Loucy (cell line): Measurements from ENCODE around the gene PRTG.

Source experiments
- H2AFZ ChIP-seq: fragments of 200-600 bp; sonication (generic); 2 replicates; pipeline ENCODE4 v1.6.0; 2016; ENCODE audit warnings: antibody characterized with exemption, mild to moderate bottlenecking, low read length, moderate library complexity
- H3F3A ChIP-seq: fragments of 200-600 bp; 2 replicates; pipeline ENCODE4 v1.6.0; 2016; ENCODE audit warnings: antibody characterized with exemption, low read depth, mild to moderate bottlenecking
- H3K27me3 ChIP-seq: fragments of 200-600 bp; sonication (generic); 2 replicates; pipeline ENCODE4 v1.6.1; 2014; ENCODE audit warnings: low read length, mild to moderate bottlenecking; ENCODE audit not compliant: insufficient read depth, poor library complexity, severe bottlenecking
- H3K36me3 ChIP-seq: fragments of 200-600 bp; sonication (generic); 2 replicates; pipeline ENCODE4 v1.6.1; 2016; ENCODE audit warnings: low read length; ENCODE audit not compliant: insufficient read depth
- H3K4me1 ChIP-seq: fragments of 200-600 bp; sonication (generic); 2 replicates; pipeline ENCODE4 v1.5.1; 2014; ENCODE audit warnings: low read length, mild to moderate bottlenecking; ENCODE audit not compliant: insufficient read depth, poor library complexity, severe bottlenecking
- H3K4me2 ChIP-seq: fragments of 200-600 bp; sonication (generic); 2 replicates; pipeline ENCODE4 v1.6.0; 2014; ENCODE audit warnings: antibody characterized with exemption, low read length, low read depth, mild to moderate bottlenecking; ENCODE audit not compliant: poor library complexity, severe bottlenecking
- H3K4me3 ChIP-seq: fragments of 200-600 bp; sonication (generic); 2 replicates; pipeline ENCODE4 v1.5.1; 2014; ENCODE audit warnings: low read length, mild to moderate bottlenecking, mixed read lengths; ENCODE audit not compliant: poor library complexity, severe bottlenecking
- H3K79me2 ChIP-seq: fragments of 200-600 bp; sonication (generic); 2 replicates; pipeline ENCODE4 v1.6.1; 2014; ENCODE audit warnings: low read length; ENCODE audit not compliant: insufficient read depth
- H3K9ac ChIP-seq: fragments of 200-600 bp; sonication (generic); 2 replicates; pipeline ENCODE4 v1.6.0; 2014; ENCODE audit warnings: mild to moderate bottlenecking, low read depth, low read length, moderate library complexity; ENCODE audit not compliant: poor library complexity, severe bottlenecking
- H3K9me2 ChIP-seq: fragments of 200-600 bp; sonication (generic); replicated peaks from 2 replicates; pipeline ENCODE4 v1.6.1; 2016; ENCODE audit warnings: low read depth, low read length, mixed read lengths
- H3K9me3 ChIP-seq: fragments of 200-600 bp; sonication (generic); 2 replicates; pipeline ENCODE4 v1.6.1; 2014; ENCODE audit warnings: mild to moderate bottlenecking, antibody characterized with exemption, low read length, low read depth; ENCODE audit not compliant: insufficient read depth
- H4K20me1 ChIP-seq: fragments of 200-600 bp; sonication (generic); 2 replicates; pipeline ENCODE4 v1.6.0; 2014; ENCODE audit warnings: antibody characterized with exemption, low read length, mild to moderate bottlenecking; ENCODE audit not compliant: insufficient read depth, poor library complexity, severe bottlenecking
- EZH2phosphoT487 ChIP-seq: fragments of 200-600 bp; IDR thresholded peaks from 2 replicates; pipeline ENCODE4 v1.6.1; 2018; ENCODE audit warnings: antibody characterized with exemption, mild to moderate bottlenecking, moderate library complexity, borderline replicate concordance
- TF ChIP-seq, protein P1 (sequence below): fragments of 200-600 bp; sonication (generic); conservative IDR thresholded peaks from 2 replicates; pipeline ENCODE4 v1.5.1; 2014; ENCODE audit warnings: mild to moderate bottlenecking, antibody characterized with exemption, low read length

PRTG gene

DNA sequence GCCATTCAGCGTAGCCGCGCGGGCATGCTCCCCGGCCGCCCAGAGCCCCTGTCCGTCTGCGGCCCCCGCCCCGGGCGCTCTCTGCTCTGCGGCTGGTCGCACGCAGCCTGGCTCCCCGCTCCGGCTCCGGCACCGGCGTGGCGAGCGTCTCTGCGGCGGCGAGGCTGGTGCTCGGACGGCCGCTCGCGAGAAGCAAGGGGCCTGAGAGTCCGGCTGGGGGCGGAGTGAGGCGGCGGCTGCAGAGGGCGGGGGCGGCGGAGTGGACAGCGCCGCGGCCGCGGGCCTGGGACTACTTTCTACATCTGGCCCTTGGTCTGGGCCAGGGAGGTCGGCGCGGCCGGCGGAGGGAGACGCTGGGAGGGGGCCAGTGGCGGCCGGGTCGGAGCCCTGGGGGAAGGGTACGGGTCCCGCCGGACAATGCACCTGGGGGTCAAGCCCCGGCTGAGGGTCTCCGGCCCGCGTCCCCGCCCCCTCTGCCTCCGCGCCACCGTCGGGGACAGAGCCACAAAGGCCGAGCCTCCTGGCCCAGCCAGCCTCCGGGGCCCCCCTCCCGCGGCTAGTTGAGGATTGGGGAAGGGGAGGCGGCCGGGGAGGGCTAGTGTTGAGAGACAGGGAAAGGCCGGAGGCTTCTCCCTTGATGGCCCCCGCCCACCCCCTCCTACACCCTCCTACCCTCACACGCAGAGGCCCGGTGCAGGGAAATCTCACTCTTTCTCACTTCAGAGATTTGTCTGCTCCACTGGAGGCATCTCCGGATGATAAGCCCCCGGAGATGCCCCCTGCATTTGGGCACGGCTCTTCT, at the start of gene PRTG:
Gene PRTG (minus strand): TSS at position 226 of the 802 bp plus-strand sequence. CDS start 221 bp downstream, at position 5.
- Histone ChIP-seq H3K79me2 (no peaks in the 10 kb centered on the region), H3K9ac (peak within 1 kb of the TSS; percentile 43), H3F3A (no peaks in the 10 kb centered on the region), H3K9me3 (no peaks in the 10 kb centered on the region), H4K20me1 (no peaks in the 10 kb centered on the region), H2AFZ (peak within 1 kb of the TSS; percentile 86), H3K4me1 (peaks cover 6% of the 10 kb centered on the region), H3K4me2 (peak within 1 kb of the TSS; percentile 83), H3K27me3 (peaks cover 12% of the 10 kb centered on the region), H3K4me3 (peak within 1 kb of the TSS; percentile 70), H3K36me3 (no peaks in the 10 kb centered on the region), H3K9me2 (no peaks in the 10 kb centered on the region)
- no peak for TF ChIP-seq EZH2phosphoT487
- TF ChIP-seq, protein P1, sequence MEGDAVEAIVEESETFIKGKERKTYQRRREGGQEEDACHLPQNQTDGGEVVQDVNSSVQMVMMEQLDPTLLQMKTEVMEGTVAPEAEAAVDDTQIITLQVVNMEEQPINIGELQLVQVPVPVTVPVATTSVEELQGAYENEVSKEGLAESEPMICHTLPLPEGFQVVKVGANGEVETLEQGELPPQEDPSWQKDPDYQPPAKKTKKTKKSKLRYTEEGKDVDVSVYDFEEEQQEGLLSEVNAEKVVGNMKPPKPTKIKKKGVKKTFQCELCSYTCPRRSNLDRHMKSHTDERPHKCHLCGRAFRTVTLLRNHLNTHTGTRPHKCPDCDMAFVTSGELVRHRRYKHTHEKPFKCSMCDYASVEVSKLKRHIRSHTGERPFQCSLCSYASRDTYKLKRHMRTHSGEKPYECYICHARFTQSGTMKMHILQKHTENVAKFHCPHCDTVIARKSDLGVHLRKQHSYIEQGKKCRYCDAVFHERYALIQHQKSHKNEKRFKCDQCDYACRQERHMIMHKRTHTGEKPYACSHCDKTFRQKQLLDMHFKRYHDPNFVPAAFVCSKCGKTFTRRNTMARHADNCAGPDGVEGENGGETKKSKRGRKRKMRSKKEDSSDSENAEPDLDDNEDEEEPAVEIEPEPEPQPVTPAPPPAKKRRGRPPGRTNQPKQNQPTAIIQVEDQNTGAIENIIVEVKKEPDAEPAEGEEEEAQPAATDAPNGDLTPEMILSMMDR, result no peak

DNA sequence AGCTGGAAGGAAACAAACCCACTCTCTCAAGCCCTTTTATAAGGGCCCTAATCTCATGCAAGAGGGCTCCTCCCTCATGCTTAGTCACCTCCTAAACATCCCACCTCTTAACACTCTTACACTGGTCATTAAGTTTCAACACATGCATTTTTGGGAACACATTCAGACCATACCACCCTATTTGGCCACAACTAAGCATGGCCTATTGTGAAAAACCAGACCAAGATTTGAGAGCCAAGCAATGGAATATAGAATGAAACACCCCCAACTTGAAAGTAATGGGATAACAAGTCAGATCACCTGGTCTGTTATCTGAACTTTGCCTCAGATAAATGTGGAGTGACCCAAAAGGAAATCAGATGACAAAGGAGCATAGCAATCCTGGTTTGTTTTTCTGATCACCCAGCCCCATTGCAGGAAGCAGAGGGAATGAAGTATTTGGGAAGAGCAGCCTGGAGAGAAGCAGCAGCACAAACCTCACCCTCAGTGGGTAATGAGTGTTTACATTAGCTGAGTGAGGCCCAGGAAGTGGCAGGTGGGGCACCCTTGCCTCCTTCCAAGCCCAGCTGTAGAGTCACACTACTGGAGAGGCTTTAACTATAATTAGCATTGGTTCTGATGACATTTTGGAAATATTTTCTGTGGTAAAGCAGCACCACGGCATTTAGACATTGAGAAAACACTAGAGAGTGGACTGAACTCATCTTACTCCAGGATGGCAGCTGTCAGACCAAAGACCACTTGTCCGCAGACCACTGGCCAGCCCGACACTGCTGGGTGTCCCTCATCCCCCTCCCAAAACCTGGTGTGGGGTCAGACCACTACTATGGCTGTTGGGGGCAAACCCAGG, 48.8 kb upstream of the PRTG start:
- H4K20me1 ChIP-seq, result no peaks in the 10 kb centered on the region
- H3F3A ChIP-seq, result no peaks in the 10 kb centered on the region
- H3K4me2 ChIP-seq, result no peak overlapping the region
- H3K79me2 ChIP-seq, result no peaks in the 10 kb centered on the region
- H3K4me3 ChIP-seq, result no peak overlapping the region
- peaks cover 3% of the 10 kb centered on the region; the same call in 1 of the 2 replicates for H3K9me3 ChIP-seq
- no peaks in the 10 kb centered on the region for H3K27me3 ChIP-seq
- no peaks in the 10 kb centered on the region for H3K4me1 ChIP-seq
- TF ChIP-seq EZH2phosphoT487, result no peak
- TF ChIP-seq, protein P1, result no peak
- no peak overlapping the region for H3K9ac ChIP-seq
- no peaks in the 10 kb centered on the region for H3K9me2 ChIP-seq
- no peak overlapping the region for H2AFZ ChIP-seq
- no peaks in the 10 kb centered on the region for H3K36me3 ChIP-seq

- H3K79me2 ChIP-seq, result no peaks in the 10 kb centered on the region
- H3K9me2 ChIP-seq, result no peaks in the 10 kb centered on the region
- no peak overlapping the region for H2AFZ ChIP-seq
- H3K9me3 ChIP-seq, result no peaks in the 10 kb centered on the region
- no peaks in the 10 kb centered on the region for H3K27me3 ChIP-seq
- no peaks in the 10 kb centered on the region for H3K4me1 ChIP-seq
- no peak overlapping the region for H3K4me2 ChIP-seq
- no peaks in the 10 kb centered on the region for H3K36me3 ChIP-seq
- H4K20me1 ChIP-seq, result no peaks in the 10 kb centered on the region
- H3F3A ChIP-seq, result no peaks in the 10 kb centered on the region
- TF ChIP-seq, protein P1, result peak; percentile 77
- no peak for TF ChIP-seq EZH2phosphoT487
- no peak overlapping the region for H3K4me3 ChIP-seq
- H3K9ac ChIP-seq, result no peak overlapping the region
These were observed 46.2 kb upstream of the PRTG start for GRCh38 chr15:55789066-55789660.
